HG02763 (cell line): ENCODE results near the gene FCHSD1.

Experiments
- ATAC-seq: cut with Tn5 transposase; IDR thresholded peaks from one replicate; pipeline ENCODE4 v1.9.1; 2021; ENCODE audit warnings: mild to moderate bottlenecking, moderate library complexity; ENCODE audit not compliant: unreplicated experiment

FCHSD1 gene

DNA sequence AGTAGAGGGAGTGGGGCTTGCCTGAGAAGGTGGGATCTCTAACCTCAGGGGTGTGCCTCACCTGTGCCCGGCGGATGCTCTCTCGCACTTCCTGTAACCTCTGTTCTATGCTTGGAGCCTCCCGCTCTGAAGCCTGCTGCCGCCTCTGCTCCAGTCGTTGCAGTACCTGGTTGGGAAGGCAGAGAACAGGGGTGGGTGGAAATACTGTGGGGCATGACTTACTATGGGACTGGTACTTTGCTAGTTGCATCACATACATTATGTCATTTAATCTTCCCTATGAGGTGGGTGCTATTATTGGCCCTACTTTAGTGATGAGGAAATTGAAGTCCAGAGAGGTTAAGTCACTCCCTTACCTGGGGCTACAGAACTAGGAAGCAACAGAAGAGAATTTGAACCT, 5.2 kb downstream of the FCHSD1 start:
- ATAC-seq = no peak

DNA sequence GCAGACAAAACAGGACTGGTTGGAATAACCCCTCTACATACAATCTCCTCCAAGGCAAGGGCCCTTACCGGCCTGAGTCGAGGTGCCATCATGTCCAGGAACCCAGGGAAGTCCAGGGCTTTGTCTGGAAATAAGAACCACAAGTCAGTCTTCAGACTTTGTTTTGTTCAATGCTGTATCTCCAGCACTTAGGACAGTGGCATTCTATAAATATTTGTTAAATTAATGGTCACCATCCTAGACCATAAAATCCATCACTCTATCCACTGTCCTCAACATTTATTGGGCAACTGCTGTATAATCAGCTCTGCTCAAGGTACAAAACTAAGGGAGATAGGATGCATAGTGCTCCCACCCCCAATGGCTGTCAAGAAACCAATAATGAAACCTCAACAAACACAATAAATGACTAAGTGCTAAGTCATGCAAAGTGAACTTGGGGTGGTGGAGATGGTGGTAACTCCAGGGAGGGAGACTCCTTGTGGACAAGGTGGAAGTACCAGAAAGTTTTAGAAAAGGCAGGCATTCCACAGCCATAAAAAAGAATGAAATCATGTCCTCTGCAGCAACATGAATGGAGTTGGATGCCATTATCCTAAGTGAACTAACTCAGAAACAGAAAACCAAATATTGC, 9.5 kb downstream of the FCHSD1 start:
- peak; percentile 42 for ATAC-seq

DNA sequence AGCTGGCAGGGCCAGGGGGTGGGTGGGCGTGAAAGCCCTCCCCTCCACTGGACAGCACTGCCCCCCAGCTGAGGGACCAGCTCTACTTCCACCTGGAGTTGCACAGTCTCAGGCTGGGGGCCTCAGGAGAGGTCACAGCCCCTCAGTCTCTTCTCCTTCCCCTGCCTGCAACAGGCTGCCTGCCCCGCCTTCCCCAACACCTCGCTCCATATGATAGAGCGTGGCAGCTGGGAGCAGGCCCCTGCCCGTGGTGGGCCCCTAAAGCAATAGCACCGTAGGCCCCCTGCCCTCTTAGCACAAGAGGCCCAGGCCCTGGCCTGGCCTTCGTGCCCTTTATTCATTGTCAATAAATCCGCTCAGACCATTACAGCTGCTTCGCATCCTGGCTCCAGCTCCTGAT, 10.5 kb downstream of the FCHSD1 start:
- no peak for ATAC-seq

DNA sequence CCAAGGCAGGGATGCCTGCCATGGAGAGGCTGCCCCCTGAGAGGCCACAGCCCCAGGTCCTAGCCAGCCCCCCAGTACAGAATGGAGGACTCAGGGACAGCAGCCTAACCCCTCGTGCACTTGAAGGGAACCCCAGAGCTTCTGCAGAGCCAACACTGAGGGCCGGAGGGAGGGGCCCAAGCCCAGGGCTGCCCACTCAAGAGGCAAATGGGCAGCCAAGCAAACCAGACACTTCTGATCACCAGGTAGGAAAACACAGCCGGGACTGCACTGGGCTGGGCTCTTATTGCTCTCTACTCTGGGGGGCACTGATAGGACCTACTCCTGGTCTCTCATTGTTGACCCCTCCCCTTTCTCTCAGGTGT, 11.2 kb downstream of the FCHSD1 start:
- ATAC-seq = no peak

DNA sequence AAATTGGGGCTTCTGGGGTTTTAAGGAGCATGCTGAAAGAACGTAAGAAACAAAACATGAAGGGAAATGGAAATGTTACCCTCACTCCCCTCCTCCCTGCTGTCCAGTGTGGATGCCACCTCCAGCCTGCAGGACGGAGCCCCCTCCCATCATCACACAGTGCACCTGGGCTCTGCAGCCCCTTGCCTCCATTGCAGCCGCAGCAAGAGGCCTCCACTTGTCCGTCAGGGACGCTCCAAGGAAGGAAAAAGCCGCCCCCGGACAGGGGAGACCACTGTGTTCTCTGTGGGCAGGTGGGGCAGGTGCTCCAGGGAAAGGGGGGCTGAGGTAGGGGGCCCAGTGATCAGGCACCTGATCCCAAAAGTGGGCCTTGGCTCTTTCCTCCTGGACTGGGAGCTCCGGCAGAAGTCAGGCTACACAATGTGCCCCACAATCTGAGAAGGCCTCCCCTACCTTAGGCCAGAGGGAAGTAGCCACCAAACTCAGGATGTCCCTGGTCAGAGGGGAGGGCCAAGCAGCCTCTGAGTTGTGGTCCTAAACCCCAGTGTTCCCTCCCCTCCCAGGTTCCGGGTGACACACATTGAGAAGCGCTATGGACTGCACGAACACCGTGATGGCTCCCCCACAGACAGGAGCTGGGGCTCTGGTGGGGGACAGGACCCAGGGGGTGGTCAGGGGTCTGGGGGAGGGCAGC, 11.7 kb downstream of the FCHSD1 start:
- ATAC-seq = no peak

DNA sequence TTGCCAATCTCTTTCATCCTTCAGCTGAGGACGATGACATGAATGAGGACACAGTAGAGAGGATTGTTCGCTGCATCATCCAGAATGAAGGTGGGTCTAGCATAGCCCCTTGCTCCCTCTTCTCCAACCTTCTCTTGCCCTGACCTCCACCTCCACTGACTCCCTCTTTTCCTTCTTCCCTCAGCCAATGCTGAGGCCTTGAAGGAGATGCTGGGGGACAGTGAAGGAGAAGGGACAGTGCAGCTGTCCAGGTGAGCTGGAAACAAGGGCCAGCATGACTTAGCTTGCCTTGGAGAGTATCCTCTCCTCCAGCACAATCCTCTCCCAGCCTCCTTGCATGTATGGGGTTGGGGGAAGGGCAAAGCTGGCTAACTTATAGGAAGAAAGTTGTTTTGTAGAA, 12.4 kb downstream of the FCHSD1 start:
- no peak for ATAC-seq

DNA sequence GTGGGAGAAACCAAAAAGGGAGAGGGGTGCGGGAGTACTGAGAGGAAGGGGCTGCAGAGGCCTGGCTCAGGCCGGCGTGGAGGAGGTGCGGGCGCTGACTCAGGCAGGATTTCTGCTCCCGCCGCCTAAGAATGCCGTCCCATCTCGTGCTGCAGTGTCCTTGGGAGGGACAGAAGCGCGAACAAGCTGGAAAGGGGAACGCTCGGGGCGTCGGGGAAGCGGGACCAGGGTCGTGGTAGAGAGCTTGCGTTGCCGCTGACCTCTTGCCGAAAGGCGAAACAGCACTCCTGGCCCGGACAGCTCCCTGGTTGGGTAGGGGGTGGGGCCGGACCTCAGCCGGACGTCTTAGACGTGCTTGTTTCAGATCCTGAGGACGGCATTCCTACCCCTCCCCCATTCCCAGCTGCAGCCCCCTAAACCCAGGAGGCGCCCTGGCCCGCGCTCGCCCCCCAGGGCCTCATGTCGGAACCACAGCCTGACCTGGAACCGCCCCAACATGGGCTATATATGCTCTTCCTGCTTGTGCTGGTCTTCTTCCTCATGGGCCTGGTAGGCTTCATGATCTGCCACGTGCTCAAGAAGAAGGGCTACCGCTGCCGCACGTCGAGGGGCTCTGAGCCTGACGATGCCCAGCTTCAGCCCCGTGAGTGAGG, 13.3 kb downstream of the FCHSD1 start:
- ATAC-seq = peak; percentile 20

DNA sequence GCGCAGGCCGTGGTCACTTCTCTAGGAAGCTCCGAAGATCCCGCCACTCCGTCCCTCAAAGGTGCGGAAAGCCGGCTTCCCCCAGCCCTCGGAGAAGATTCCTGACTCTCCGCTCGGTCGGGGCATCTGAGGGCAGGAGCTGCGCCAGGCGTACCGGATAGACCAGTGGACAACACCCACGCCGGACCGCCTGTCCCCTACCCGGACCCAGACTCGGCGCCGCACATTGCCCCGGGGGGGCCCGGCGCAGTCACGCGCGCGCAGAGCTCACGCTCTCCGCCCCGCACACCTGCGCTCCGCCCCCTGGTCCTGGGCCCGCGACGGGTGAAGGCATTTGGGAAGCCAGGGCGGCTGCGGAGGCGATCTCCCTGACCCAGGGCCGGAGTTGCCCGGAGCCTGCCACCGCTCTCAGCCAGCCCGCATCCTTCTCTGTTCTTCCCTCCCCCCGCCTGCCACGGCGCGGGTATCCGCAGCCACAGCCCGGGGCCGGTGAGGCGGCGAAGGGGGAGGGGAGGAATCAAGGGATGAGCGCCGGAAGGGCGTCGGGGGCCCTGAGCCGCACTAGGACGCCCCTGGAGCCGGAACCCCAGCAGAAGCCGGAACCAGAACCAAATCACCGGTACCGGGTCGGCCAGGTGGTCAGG, 14.0 kb downstream of the FCHSD1 start:
- ATAC-seq = peak; percentile 12

DNA sequence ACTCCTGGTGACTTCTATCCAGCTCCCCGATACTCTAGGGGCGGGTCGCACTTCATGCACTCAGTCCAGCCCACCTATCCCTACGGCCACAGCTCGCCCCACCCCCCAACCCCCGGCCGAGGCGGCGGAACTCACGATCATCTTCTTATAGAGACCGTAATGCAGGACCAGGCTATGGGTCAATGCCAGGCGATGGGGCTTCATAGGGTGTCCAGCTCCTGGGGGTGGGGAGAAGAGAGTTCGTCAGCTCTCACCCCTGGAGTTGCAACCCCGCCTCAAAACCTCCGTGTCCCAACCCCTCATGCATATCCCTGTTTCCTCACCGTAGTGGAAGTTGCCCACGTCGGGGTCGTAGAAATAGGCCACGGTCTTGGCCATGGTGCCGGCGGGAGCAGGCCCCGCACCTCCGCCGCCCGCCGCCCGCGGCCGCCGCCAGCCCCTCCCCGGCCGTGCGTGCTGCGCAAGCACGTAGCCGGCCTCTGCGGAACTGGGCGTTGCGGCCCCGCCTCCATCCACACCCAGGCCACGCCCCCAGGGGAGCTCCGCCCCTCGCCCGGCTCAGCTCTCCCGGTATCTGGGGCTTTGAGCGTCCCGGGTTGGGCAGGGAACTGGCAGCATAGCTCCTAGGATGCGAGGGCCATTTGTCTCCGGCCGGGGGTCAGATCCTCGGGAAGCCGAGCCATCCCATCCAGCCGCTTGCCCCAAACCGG, 14.7 kb downstream of the FCHSD1 start, which contains the start of the genes HDAC3 and RELL2:
Gene HDAC3 (minus strand): TSS at position 437 of the 710 bp plus-strand sequence. CDS start 59 bp downstream, at position 378.
Gene RELL2 (plus strand): TSS at position 585 of the 710 bp plus-strand sequence. CDS start 1,229 bp downstream, outside the sequence.
- peak; percentile 76 for ATAC-seq

DNA sequence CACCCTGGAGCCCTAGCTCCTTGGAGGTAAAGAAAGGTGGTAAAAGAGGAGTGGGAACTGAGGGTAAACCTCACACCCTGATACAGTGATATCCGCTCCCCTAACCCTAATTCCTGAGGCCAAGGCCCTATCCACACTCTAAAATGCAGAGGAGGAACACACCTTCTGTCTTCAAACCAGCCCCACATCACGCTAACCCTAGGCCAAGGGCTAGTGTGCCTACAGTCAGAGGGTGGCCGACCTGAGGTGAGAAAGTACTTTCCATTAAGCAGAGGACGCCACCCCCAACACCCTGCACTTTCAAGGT, 15.2 kb downstream of the FCHSD1 start:
- ATAC-seq = no peak

DNA sequence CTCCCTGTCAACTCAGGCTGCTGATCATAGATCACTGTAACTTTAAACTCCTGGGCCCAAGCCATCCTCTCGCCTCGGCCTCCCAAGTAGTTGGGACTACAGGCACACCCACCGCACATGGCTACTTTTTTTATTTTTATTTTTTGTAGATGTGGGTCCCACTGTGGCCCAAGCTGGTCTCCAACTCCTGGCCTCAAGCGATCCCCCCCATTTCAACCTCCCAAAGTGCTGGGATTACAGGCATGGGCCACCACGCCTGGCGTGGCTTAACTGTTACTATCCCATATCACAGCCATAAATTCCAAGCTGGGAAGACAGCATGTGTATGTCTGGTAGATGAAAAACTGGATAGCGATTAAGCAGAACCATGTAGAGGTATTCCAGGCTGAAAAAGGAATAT, 15.6 kb downstream of the FCHSD1 start:
- ATAC-seq = no peak

DNA sequence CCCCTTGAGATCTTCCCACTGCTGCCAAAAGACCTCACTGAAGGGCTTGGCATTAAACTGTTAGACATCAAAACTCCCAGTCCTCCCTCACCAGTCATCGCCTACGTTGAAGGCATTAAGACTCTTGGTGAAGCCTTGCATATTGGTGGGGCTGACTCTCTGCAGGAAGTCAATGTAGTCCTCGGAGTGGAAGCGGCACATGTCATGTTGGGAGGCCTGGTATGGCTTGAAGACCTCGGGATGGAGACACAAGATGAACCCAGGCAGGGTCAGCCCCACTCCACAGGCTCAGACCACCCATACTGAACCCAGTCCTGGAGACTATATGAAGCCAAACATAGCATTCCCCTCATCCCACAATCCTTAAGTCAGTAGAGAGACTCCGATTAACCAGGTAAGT, 16.5 kb downstream of the FCHSD1 start:
- no peak for ATAC-seq

DNA sequence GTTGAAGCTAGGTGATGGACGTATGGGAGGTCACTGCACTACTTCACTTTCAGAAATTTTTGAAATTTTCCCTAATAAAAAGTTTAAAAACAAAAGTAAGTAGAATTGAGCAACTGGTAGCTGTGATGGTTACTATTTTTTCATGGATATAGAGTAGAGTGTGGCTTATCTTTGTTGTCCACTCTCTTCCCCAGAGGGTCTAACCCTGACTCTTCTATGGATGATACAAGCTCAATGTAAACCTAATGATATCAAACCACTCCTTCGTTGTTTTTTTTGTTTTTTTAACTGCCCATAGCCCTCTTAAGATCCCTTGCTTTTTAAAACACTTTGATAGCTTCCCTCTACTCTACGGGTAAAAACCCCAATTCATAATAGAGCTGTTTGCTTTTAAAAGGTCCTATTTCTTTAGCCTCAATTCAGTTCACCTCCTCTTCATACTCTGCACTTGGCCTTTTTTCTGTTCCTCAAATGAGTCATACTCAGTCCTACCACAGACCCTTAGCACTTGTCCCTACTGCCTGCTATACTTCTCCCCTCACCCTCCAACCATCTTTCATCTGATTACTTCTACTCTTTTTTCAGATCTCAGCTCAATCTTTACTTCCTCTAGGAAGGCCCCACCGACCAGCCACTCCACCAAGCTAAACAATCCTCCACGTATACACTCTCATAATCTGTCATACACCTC, 17.2 kb downstream of the FCHSD1 start:
- peak; percentile 55 for ATAC-seq

DNA sequence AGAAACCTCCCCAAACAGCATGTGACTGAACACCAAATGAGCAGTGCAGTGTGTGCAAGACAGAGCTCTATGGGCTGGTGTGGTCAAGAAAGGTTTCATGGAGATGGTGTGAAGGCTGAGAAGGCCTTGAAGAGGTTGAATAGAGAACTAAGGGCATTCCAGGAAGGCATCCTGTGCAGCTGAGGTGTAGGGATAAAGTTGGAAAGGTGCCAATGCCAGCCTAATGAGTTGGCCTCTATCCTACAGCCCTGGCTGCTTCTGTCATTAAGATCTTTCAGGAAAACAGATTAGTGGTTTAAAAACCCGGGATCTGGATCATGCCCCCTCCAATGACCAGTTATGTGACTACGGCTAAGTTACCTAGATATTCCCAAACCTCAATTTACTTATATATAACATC, 18.6 kb downstream of the FCHSD1 start:
- no peak for ATAC-seq

DNA sequence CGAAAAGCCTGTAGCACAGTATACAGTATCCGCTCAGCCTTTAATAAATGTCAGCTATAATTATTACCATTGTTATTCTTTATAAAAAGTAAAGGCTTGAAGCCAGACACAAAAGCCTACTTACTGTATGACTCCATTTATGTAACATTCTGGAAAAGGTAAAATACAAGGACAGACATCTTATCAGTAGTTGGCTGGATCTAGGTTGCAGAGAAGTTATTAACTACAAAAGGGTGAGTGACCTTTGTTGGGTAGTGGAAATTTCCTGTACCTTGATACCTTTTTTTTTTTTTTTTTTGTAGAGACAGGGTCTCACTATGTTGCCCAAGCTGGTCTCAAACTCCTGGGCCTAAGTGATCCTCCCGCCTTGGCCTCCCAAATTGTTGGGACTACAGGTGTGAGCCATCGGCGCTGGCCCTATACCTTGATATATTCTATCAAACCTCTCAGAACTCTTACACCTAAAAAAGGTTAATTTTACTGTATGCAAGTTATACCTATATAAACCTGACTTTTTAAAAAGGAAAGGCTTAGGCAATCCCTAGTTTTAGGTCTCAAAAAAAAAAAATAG, 20.6 kb downstream of the FCHSD1 start:
- ATAC-seq = no peak

DNA sequence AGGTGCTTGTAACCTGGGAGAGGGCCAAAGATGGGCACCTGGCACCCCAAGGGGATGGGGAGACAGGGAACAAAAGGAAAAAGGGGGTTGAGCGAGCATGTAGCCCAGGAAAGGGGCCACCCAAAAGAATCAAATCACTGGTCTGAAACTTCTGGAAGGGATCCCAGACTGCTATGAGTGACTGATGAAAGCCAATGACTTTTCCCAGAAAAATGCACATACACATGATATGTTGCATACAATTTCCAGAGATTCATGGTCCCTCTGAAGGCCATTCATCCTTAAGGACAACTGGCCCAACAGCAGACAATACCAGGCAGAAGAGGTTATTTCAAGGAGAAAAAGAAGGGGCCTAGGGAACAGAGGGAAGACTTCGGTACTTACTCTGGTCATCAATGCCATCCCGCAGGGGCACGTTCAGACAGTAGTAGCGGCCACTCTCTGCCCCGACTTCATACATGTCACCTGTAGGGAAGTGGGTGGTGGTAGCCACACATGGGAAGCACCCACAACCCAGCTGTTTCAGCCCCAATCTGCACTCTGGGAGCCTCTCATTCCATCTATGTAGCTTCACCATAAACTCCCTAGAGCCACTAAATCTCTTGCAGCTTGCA, 22.9 kb downstream of the FCHSD1 start:
- no peak for ATAC-seq

DNA sequence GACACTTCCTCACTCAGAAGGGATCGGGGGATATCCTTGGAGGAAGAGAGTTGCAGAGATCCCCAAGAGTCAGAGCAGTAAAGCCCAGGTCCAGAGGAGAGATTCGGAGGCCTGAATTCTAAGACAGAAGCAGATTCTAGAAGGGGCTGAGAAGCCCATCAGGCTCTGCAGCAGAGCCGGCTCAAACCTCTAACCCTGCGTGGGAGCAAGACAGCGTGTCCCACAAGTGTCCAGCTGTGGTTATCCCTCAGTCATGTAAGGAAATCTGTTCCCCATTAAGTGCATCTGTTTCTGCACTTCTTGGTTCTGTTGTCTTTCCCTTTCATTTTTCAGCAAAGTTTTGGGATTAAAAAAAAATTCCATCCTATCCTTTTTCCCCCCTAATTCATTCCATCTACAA, 27.6 kb downstream of the FCHSD1 start:
- no peak for ATAC-seq

DNA sequence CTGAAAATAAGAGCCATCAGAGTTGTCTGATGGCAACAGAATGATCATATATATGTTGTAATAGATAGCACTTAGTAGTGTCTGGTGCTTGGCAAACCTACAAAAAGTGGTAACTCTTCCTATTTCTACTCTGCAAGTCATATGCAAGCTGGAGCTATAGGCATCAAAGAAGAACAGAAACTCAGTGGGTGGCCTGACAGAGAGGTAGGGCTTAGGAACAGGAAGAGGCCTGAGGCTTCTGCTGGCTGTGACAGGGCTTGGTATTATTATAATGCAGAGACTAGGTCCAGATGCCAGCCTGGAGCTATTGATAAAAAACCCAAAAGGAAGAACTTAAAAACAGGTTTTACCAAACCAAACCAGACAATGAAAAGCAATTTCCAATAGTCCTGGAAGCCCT, 28.0 kb downstream of the FCHSD1 start:
- peak; percentile 37 for ATAC-seq

DNA sequence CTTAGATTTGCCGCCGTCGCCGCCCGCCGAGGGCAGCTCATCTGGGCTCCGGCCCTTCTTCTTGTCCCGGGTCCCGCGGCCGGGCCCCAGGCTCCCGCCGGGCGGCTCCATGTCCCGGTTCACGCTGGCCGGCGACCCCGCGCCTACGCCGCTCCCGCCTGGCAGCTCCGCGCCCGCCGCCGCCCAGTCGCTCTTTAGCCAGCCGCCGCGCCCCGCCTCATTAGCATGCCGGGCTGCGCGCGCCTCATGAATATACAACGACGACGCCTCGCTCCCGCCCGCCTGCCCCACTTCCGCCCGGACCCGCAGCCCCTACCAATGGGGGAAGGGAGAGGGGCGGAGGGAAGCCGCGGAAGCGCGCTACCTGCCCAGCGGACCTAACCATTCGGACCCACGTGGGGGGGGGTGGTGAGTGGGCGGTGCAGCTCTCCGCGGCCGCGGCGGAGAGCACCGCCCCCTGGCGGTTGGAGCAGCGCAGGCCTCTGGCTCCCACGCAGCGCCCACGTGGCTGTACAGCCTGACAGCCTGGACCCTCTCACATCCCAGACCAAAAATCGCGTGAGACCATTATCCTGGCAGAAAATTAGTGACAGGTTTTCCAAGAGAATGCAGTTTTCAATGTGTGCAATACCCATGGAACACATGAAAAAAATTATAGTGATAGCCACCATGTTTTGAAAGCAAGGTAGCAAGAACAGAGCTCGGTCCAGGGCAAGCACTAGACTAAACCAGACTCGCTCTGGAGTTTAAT, 32.2 kb downstream of the FCHSD1 start, which contains the start of gene DIAPH1:
Gene DIAPH1 (minus strand): TSS at position 197 of the 751 bp plus-strand sequence. CDS start 86 bp downstream, at position 111.
- peak; percentile 81 for ATAC-seq
